DMS 273 (cell line): Measurements from ENCODE around the gene SLC20A1.
"Not testable (repeated sequence)": the region's sequence is repeated elsewhere in the genome, so short reads cannot be mapped to it uniquely, and the experiment has no call there.

Experiments
- DNase-seq: peaks from one replicate; lab custom pipeline; 2025; ENCODE audit not compliant: unreplicated experiment; lab: John Stamatoyannopoulos, UW

SLC20A1 gene, protein sequence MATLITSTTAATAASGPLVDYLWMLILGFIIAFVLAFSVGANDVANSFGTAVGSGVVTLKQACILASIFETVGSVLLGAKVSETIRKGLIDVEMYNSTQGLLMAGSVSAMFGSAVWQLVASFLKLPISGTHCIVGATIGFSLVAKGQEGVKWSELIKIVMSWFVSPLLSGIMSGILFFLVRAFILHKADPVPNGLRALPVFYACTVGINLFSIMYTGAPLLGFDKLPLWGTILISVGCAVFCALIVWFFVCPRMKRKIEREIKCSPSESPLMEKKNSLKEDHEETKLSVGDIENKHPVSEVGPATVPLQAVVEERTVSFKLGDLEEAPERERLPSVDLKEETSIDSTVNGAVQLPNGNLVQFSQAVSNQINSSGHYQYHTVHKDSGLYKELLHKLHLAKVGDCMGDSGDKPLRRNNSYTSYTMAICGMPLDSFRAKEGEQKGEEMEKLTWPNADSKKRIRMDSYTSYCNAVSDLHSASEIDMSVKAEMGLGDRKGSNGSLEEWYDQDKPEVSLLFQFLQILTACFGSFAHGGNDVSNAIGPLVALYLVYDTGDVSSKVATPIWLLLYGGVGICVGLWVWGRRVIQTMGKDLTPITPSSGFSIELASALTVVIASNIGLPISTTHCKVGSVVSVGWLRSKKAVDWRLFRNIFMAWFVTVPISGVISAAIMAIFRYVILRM

DNA sequence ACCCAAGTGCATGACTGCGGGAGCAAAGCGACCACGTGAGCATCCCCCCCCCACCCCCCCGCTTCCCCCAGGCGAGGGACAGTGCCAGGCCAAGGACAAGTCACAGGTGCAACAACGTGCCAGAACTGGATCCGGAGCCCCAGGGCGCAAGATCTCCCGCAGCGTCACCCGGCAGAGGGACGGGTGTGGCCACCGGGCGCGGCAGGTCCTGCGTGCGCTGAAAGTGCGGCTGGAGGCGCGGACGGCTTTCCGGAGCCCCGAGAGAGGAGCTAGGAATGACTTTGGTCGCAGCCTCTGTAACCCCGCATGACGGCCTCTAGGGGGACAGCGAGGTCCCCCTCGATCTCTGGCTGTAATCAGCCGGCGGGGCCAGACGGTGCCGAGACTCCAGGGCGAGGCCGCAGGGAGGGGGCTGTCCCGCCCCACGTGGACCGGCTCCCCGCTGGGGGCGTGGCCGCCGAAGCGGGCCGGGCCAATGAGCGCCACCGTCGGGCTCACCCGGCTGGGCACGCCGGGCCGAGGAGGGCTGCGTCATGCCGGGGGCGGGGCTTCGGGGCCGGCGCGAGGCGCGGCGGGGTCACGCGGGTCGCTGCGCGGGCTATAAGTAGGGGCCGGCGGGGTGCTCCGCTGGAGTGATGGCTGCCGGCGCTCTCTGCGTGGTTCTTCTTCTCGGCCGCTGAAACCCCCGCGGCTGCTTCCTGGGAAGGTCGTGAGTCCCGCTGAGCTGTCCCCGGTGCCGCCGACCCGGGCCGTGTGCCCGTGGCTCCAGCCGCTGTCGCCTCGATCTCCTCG lies at the start of gene SLC20A1:
Gene SLC20A1 (plus strand): TSS at position 630 of the 792 bp plus-strand sequence. CDS start 890 bp downstream, outside the sequence.
- peak; percentile 99 for DNase-seq

DNA sequence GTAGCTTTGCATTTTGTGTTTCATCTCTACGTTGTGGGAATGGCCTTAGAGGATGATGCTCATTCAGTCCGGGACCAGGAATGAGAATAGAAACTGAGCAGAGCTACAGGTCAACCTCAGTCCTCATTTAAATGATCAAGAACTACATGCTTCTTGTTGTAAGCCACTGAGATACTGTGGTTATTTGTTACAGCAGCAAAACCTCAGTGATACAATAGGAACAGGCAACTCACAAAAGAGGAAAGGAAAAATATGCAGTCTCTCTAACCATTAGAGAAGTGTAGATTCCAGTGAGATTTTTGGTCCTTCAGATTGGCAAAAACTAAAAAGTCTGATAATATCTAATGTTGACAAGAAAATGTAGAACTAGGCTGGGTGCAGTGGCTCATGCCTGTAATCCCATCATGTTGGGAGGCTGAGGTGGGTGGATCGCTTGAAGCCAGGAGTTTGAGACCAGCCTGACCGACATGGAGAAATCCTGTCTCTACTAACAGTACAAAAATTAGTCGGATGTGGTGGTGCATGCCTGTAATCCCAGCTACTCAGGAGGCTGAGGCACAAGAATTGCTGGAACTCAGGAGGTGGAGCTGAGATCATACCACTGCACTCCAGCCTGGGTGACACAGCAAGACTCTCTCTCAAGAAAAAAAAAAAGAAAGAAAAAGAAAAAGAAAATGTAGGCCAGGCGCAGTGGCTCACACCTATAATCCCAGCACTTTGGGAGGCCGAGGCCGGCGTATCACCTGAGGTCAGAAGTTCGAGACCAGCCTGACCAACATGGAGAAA lies 48.0 kb upstream of the SLC20A1 start:
- no peak for DNase-seq

DNA sequence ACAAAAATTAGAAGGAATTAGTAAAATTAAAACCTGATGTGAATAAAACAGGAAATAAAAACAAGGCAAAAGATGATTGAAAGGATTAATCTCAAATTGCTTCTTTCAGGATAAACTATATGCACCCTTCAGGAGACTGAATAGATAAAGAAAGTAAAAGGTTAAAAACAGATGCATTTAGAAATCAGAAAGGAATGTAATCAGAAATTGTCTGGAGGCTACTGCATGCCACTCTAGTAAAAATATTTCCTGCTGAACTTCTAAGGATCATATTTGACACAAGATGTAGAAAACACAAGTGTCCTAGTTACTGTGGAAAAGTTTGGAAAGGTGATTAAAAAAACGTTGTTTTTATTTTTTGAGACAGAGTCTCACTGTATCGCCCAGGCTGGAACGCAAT lies 45.1 kb upstream of the SLC20A1 start:
- DNase-seq, result no peak

DNA sequence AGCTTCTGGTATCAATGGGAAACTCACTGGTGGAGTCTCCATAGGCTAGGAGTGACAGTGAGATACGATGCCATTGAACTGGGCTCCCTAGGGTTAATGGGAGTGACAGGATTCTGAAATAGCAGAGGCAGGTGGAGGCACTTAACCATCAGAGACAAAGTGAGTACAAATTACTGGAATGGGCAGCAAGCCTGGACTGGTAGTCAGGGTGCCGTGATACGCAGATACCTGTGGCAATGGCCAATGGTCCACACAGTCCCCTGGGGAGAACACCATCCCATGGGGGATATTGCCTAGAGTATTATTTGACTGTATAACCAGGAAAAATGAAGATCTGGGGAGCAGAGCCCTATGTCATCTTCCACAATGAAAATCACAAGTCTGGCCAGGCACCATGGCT lies 44.0 kb upstream of the SLC20A1 start:
- no peak for DNase-seq

DNA sequence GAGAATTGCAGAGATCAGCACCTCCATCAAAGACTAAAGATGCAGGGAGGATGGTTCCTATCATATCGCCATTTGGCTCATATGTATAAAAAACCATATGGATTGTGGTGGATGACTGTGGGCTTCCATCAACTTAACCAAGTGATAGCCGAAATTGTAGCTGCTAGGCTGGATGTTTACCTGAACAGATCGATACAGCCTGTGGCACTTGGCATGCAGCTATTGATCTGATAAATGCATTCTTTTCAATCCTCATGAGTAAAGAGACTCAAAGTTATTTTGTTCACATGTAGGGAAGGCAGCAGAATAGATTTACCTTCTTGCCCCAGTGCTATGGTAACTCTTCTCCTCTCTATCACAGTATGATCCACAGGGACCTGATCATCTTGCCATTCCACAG lies 42.8 kb upstream of the SLC20A1 start:
- DNase-seq, result no peak

DNA sequence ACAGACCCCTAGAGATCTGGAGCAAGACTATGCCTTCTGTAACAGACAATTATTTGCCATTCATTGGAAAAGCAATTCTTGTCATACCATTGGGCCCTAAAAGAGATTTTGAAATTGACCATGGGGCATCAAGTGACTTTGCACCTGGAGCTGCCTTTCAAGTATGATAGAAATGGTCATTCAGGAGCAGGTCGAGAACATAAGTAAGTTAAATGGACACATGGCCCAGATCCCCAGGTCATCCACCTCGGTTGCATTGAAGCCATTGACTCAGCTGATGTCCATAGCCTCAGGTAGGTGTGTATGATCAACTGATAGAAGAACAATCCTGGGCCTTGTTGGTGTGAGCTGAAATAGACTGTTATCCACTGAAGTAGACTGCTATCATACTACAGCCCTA lies 42.0 kb upstream of the SLC20A1 start:
- no peak for DNase-seq

DNA sequence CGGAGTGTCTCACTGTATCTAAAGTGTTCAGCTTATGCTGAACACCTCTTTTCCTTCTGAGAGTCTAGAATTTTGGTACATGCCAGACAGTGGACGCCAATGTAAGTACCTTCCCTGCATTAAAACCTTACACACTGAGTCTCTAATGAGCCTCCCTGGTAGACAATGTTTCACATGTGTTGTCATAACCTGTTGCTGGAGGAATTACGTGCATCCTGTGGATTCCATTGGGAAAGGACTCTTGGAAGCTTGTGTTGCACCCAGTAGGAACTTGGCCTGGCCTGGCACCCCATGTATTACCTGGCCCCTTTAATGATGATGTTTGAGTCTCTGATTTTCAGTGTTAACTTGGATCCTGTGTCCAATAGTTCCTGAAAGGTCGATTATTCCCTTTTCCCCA lies 40.8 kb upstream of the SLC20A1 start:
- DNase-seq, result no peak

DNA sequence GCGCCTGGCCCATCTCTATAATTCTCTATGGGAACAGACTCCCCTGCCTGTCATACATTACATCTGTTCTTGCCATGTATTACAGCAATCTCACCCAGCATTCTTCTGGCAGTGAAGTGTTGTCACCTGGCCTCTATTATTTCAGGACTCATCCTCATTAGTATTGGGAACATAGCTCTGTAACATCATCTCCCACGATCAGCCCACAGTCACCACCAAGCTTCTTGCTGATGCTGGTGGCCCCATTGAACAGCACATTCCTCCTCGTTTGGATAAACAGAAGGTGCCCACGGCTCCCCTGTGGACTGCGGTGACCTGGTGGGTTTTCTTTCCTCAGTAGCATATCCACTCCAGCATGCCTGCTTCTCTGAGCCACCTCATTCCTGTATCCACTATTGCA lies 39.8 kb upstream of the SLC20A1 start:
- DNase-seq, result no peak

DNA sequence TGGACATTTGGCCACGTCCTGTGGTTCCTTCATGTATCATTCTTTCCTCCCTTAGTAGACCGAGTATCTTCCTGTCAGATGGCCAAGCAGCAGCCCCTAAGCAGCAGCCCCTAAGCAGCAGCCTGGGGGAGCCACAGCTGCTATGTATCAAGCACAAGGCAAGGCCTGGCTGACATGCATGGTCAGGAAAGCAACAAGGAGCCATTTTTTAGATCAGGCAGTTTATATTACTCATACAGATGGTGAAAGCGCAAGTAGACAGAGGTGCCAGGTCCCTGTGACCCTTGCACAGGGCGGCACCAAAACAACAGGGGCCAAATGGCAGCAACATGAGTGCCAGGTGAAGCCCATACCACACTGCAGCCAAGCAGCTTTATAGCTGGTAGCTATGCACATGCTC lies 39.2 kb upstream of the SLC20A1 start:
- no peak for DNase-seq

DNA sequence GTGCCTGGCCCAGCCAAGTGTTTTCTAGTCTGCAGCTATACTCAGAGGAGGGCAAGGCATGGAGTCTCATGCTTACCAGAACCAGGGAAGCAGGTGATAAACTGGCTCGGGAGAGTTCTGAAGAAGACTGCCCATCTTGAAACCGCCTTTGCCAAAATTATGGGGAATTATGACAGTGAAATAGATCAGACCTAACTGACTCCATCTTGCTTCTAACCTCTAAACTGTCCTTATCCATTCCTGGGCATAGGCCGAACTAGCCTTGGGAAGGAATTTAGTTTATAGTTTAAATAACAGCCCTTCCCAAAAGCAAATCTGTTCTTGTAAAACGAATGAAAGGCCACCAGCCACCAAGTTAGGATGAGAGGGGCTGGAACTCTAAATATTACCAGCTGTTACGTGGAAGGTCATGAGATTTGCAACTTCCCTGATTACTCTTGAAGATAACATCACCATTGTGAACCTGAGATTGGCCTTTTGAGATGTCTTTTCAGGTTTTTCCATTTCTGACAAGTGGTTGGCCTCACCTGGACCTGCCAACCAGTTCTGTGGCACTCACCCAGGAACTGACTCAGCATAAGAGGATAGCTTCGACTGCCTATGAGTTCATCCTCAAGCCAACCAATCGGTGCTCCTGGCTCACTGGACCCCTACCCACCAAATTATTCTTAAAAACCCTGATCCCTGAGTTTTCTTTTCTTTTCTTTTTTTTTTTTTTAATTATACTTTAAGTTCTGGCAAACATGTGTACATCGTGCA lies 37.9 kb upstream of the SLC20A1 start:
- DNase-seq, result no peak

DNA sequence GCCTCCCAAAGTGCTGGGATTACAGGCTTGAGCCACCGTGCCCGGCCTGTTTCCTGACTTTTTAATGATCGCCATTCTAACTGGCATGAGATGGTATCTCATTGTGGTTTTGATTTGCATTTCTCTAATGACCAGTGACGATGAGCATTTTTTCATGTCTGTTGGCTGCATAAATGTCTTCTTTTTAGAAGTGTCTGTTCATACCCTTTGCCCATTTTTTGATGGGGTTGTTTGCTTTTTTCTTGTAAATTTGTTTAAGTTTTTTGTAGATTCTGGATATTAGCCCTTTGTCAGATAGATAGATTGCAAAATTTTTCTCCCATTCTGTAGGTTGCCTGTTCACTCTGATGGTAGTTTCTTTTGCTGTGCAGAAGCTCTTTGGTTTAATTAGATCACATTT lies 36.4 kb upstream of the SLC20A1 start:
- not testable (repeated sequence) for DNase-seq

DNA sequence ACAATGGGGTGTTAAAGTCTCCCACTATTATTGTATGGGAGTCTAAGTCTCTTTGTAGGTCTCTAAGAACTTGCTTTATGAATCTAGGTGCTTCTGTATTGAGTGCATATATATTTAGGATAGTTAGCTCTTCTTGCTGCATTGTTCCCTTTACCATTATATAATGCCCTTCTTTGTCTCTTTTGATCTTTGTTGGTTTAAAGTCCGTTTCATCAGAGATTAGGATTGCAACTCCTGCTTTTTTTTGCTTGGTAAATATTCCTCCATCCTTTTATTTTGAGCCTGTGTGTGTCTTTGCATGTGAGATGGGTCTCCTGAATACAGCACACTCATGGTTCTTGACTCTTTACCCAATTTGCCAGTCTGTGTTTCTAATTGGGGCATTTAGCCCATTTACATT lies 33.5 kb upstream of the SLC20A1 start:
- DNase-seq, result not testable (repeated sequence)

DNA sequence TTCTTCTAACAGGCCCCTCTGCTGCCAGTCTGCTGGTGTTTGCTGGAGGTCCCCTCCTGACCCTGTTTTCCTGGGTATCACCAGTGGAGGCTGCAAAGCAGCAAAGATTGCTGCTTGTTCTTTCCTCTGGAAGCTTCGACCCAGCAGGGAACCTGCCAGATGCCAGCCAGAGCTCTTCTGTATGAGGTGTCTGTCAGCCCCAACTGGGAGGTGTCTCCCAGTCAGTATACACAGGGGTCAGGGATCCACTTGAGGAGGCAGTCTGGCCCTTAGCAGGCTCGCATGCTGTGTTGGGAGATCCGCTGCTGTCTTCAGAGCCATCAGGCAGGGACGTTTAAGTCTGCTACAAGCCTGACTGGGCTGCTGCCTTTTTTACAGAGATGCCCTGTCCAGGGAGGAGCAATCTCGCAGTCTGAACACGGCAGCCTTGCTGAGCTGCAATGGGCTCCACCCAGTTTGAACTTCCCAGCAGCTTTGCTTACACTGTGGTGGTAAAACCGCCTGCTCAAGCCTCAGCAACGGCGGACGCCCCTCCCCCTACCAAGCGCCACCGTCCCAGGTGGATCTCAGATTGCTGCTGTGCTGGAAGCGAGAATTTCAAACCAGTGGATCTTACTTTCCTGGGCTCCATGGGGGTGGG lies 31.4 kb upstream of the SLC20A1 start:
- DNase-seq, result no peak

DNA sequence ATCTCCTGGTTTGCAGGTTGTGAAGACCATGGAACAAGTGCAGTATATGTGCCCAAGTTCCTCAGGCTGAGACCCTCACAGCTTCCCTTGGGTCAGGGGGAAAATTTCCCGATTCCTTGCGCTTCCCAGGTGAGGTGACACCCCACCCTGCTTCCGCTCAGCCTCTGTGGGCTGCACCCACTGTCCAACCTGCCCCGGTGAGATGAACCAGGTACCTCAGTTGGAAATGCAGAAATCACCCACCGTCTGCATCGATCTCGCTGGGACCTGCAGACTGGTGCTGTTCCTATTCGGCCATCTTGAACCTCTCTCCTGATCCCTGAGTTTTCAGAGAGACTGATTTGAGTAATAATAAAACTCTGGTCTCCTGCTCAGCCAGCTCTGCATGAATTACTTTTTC lies 30.7 kb upstream of the SLC20A1 start:
- no peak for DNase-seq

DNA sequence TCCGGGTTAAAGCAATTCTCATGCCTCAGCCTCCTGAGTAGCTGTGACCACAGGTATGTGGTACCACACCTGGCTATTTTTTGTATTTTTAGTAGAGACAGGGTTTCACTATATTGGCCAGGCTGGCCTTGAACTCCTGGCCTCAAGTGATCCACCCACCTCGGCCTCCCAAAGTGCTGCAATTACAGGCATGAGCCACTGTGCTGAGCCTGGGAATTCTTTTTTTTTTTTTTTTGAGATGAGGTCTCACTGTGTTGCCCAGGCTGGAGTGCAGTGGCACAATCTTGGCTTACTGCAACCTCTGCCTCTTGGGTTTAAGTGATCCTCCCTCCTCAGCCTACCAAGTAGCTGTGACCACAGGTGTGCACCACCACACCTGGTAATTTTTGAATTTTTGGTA lies 29.9 kb upstream of the SLC20A1 start:
- DNase-seq, result not testable (repeated sequence)

DNA sequence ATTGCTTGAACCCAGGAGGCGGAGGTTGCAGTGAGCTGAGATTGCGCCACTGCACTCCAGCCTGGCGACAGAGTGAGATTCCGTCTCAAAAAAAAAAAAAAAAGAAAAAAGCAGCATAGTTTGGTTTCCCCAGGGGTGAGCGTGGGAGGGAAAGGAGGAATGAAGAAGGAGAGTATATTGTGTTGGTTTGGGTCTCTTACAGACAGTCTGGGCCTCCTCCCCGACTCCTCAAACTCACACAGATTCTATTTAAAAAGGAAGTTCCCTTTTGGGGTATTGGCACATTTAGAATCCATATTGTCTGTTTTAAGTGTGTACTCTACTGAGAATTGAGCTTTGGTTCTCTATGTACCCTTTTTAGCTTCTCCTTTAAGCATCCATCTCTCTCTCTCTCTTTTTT lies 27.4 kb upstream of the SLC20A1 start:
- no peak for DNase-seq

DNA sequence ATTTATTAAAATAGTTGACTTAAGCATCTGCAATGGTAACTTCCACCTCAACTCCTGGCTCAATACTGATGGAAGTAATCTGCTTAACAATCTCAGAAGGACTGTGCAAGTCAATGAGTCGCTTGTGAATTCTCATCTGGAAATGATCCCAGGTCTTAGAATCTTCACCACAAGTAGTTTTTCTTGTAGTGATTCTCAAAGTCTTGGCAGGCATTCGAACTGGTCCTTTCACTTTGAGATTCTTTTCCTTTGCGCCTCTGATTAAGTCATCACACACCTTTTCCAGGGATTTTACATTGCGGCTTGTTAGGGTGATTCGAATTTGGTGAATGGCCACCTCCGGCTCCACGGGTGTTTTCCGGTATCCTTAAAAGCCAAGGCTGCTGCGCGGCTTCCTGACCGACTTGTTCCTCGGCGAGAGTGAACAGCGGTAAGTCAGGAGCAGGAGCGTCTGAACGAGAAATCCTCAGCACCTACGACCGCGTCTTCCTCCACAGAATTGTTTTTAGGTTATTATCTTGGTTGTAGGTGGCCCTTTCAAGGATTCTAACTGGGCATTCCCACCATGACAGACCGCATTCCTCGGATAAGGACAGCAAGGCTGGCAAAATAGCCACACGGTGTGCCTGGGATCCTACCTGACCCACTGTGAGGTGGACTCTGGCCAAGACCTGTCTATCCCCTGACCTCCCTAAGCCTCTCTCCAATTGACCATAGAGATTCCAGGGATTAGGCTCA lies 23.8 kb upstream of the SLC20A1 start:
- DNase-seq, result no peak

DNA sequence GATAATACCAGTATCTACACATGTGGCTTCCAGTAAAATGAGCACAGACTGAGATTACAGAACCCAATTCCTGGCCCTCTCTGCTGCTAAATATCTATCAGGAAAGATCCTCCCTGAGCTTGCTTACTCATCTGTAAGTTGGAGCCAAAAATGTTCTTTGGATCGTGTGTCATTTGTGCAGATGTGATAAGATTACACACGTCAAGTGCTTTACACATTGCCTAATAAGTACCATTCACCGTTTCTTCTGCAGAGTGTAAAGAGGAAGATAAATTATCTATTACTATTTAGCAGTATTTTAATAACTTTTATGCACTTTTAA lies 23.2 kb upstream of the SLC20A1 start:
- no peak for DNase-seq
